IMR-90 (cell line): ENCODE measurements around the gene LRRC56.

Experiments used
- BHLHE40 ChIP-seq: fragments of 150-350 bp; IDR thresholded peaks from 2 replicates; pipeline ENCODE4 v1.6.1; 2016; ENCODE audit warnings: mild to moderate bottlenecking, low read depth, low read length
- CTCF ChIP-seq: conservative IDR thresholded peaks from 2 replicates; pipeline ENCODE4 v1.5.1; 2012; ENCODE audit warnings: mild to moderate bottlenecking, low read depth, low read length, improper control_type of control experiment
- FOS ChIP-seq: fragments of 150-350 bp; IDR thresholded peaks from 2 replicates; pipeline ENCODE4 v1.6.1; 2016; ENCODE audit warnings: low read depth, low read length
- MAFK ChIP-seq: IDR thresholded peaks from 2 replicates; pipeline ENCODE4 v1.6.1; 2012; ENCODE audit warnings: low read depth, low read length, improper control_type of control experiment
- MAZ ChIP-seq: IDR thresholded peaks from 2 replicates; pipeline ENCODE4 v1.6.1; 2012; ENCODE audit warnings: low read depth, mild to moderate bottlenecking, low read length, improper control_type of control experiment, moderate library complexity, borderline replicate concordance
- POLR2A ChIP-seq: IDR thresholded peaks from 2 replicates; pipeline ENCODE4 v1.6.1; 2012; ENCODE audit warnings: mild to moderate bottlenecking, low read depth, low read length
- RAD21 ChIP-seq: IDR thresholded peaks from 2 replicates; pipeline ENCODE4 v1.6.1; 2012; ENCODE audit warnings: low read length, improper control_type of control experiment
- USF2 ChIP-seq: fragments of 150-350 bp; IDR thresholded peaks from 2 replicates; pipeline ENCODE4 v1.6.1; 2017; ENCODE audit warnings: mild to moderate bottlenecking, antibody characterized with exemption, low read length, low read depth

- TF ChIP-seq CTCF = no peak
- TF ChIP-seq POLR2A = no peak
- no peak for TF ChIP-seq BHLHE40
- no peak for TF ChIP-seq RAD21
- TF ChIP-seq MAFK = no peak
- no peak for TF ChIP-seq MAZ
- TF ChIP-seq USF2 = no peak
- no peak for TF ChIP-seq FOS
Measured at GRCh38 chr11:555227-555779, 18.0 kb downstream of the LRRC56 start.
